Measurements from ENCODE around the gene DCAF10.
"Not testable (repeated sequence)": the region's sequence is repeated elsewhere in the genome, so short reads cannot be mapped to it uniquely, and the experiment has no call there.

DCAF10 gene

DNA sequence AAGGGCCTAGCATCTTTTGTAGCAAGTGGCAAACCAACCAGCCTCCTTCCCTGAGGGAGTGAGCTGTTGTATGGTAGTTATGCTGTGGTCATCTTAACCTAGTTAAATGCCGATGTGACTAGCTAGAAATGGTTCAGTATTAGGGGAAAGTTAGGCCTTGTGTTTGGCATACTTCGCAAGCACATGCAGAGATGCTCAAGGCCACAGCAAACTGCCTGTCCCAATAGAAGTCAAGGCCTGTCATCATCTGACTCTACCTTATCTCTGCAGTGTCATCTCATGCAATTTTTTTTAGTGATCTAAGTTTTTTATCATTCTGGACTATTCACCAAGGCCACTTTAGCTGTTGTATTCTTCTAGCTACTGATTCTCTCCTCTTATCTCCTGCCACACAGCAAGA lies 10.5 kb upstream of the DCAF10 start:
- no peak for DNase-seq (ENCODE audit: low spot score)

DNA sequence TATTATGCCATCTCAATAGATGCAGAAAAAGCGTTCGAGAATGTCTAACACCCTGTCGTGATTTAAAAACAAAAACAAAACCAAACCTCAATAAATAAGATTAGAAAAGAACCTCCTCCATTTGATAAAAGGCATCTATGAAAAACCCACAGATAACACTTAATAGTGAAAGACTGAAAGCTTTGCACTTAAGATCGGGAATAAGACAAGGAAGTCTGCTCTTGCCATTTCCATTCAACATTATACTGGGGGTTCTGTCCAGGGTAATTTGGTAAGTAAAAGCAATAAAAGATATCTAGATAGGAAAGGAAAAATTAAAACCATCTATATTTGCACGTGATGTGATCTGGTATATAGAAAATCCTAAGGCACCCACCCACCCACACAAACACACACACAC lies 8.5 kb upstream of the DCAF10 start:
- no peak for DNase-seq (ENCODE audit: low spot score)

DNA sequence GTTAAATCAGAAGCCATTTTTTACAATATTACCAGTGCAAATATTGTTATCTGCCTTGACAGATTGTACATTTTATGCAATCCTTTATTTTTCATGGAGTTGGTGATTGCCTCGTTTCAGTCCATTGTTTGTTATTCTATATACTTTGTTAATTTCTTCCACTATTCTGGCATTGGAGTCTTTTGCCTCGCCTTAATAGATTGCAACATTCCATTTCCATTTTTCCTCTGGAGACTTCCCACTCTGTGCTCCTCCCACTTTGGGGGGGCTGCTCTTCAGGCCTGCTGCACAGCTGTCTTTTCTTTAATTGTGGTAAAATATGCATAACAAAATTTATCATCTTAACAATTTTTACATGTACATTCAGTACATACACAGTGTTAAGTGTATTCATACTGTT lies 4.4 kb upstream of the DCAF10 start:
- DNase-seq (ENCODE audit: low spot score), result no peak

DNA sequence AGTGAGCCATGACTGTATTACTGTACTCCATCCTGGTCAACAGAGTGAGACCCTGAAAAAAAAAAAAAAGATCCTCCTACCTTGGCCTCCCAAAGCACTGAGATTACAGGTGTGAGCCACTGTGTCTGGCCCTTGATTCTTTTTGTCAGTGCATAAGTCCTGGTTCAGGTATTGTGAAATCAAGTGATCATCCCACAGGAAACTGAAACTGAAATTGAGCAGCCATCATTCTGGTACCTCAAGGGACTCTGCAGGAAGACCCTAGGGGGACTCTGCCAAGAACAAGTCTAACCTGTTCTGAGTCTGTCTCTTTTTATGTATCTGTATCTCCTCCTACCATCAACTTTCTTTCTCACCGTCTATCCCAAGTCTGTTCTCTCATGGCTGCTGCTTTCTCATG lies 1.9 kb upstream of the DCAF10 start:
- no peak for DNase-seq (ENCODE audit: low spot score)

DNA sequence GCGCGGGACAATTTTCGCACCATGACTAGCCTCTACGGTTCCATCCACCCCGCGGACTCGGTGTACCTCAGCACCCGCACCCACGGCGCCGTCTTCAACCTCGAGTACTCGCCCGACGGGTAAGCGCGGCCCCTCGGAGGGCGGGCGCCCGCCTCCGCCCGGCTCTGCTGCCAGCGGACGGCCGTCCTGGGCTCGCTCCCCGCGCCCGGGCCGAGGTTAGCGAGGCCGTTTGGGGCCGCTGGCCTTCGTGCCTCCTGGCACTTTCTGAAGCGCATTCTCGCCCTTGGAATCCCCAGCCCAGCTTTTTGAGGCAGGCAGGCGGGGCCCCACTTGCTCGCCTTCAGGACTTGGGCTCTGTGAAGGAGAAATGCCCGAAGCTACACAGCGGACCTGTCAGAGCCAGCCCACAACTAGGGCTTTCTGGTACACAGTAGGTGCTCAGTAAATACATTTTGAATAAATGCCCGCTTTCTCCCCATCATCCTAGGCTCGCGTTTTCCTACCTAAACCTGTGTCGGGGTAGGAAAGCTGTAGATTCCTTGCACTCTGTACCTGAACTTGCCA lies 772 bp downstream of the DCAF10 start:
- peak; percentile 68 for DNase-seq (ENCODE audit: low spot score)

DNA sequence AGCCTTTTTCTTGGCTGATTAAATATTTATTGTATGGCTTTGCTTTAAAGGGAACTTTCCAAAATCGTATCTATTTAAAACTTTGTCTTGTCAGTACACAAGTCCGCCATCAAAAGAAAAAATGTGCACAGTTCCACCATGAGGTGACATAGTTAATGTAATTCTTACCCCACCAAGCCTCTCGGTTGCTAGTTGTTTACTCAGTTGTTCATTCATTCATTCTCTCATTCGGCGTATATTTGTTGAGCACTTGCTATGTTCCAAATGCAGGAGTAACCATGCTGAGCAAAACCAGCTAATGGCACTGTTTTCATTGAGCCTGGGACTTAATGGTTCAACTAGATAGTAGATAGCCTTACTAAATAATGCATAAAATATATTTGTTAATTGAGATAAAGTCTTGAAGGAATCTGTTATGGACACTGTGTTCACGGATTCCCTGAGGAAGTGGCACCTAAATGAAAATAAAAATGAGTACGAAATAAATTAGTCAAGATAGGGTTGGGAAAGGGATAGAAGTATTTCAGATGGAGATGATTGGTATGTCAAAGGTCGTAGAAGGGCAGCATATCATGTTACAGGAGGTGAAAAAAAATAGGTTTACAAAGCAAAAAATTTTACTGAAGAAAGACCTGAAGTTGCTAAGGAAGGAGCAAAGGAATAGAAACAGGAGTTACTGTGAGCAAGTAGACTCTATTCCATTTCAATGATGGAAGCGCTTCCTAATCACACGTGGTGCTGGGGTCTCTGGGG lies 1.5 kb downstream of the DCAF10 start:
- no peak for DNase-seq (ENCODE audit: low spot score)

DNA sequence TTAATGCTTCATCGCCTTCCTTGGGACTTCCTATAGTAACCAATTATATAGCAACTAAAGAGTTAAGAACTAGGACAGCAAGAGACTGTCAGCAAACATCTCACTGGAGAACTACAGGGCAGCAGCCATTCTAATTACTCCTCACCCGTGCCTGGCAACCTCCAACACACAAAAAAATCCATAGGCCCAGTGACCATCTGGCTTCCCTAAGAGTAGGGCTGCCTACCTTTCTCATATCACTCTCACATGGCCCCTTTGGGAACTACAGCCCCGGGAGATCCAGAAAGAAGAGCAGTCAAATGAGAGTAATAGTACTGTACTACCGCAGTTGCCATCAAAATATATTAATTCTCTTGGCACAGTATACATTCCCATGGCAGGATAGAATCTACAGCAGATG lies 5.7 kb downstream of the DCAF10 start:
- peak; percentile 71 for DNase-seq (ENCODE audit: low spot score)

DNA sequence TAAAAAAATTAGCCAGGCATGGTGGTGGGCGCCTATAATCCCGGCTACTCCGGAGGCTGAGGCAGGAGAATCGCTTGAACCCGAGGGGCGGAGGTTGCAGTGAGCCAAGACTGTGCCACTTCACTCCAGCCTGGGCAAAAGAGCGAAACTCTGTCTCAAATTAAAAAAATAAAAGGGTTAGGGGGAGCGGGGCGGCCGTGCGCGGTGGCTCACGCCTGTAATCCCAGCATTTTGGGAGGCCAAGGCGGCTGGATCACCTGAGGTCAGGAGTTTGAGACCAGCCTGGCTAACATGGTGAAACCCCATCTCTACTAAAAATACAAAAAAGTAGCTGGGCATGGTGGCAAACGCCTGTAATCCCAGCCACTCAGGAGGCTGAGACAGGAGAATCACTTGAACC lies 9.1 kb downstream of the DCAF10 start:
- DNase-seq (ENCODE audit: low spot score), result not testable (repeated sequence)

DNA sequence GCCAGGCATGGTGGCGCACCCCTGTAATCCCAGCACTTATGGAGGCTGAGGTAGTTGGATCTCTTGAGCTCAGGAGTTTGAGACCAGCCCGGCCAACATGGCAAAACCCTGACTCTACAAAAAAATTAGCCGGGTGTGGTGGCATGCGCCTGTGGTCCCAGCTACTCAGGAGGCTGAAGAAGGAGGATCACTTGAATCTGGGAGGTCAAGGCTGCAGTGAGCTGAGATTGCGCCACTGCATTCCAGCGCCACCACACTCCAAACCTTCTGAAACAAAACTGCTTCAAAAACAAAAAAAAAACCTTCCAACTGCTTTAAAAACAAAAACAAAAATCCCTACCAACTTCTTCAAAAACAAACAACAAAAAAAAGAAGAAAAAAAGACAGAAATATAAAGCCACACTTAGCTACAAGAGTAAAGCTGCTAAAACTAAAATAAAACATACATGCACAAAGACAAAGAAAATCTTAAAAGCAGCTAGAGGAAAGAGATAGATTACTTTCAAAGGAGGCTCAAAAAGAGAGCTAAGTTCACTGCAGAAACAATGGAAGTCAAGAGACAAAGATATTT lies 11.4 kb downstream of the DCAF10 start:
- DNase-seq (ENCODE audit: low spot score), result no peak

DNA sequence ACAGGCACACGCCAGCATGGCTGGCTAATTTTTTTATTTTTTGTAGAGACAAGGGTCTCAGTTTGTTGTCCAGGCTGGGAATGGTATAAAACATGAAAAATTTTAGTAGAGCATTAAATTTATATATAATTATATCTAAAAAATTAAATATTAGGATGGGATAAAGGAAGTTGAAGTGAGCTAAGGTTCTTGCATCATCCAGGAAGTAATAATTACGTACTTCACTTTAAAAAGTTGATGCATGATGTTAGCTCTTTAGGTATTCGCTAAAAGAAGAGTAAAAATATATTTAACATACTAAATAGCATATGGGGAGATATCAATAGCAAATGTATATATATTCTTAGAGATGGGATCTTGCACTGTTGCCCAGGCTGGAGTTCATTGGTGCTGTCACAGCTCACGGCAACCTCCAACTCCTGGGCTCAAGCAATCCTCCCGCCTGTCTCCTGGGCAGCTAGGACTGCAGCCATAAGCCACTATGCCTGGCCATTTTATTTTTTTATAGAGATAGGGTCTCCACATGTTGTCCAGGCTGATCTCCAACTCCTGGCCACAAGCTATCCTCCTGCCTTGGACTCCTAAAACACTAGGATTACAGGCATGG lies 12.3 kb downstream of the DCAF10 start:
- no peak for DNase-seq (ENCODE audit: low spot score)

DNA sequence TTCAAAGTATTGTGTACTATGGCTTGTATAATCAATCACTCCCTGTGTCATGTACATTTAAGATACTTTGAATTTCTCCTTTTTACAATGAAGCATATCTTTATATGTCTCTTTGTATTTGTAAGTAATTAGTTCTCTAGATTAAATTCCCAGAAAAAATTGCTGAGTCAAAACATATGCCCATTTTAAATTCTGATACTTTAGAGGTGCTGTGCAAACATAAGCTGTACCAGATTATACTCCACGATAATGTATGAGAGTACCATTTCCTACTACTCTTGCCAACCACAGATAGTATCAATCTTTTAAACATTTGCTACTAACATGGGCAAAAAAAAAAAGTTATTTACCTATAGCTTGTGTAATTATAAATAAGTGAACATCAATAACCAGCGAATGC lies 18.3 kb downstream of the DCAF10 start:
- DNase-seq (ENCODE audit: low spot score), result no peak

DNA sequence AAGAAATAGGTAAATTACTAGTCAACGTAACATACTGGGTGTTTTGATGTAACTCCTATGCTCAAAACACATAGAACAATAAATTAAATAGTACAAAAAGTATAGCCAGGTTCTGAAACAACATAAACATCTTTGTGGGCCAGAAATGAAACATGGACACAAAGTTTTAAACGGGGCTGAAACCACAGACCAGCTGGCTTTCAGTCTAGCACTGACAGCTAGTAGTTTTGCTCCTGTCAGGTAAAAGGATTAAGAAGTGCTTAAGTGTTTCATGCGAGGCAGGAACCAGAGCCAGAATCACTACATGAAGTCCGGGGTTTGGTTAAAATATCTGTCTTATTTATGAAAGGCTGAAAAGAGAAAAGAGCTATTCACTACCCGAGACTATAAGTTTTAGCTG lies 19.5 kb downstream of the DCAF10 start:
- no peak for DNase-seq (ENCODE audit: low spot score)

DNA sequence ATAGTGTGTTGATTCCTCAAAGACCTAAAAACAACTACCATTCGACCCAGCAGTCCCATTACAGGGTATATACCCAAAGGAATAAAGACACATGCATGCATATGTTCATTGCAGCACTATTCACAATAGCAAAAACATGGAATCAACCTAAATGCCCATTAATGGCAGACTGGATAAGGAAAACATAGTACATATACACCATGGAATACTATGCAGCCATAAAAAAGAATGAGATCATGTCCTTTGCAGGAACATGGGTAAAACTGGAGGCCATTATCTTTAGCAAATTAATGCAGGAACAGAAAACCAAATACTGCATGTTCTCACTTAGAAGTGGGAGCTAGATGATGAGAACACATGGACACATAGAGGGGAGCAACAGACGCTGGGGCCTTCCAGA lies 24.6 kb downstream of the DCAF10 start:
- DNase-seq (ENCODE audit: low spot score), result not testable (repeated sequence)

DNA sequence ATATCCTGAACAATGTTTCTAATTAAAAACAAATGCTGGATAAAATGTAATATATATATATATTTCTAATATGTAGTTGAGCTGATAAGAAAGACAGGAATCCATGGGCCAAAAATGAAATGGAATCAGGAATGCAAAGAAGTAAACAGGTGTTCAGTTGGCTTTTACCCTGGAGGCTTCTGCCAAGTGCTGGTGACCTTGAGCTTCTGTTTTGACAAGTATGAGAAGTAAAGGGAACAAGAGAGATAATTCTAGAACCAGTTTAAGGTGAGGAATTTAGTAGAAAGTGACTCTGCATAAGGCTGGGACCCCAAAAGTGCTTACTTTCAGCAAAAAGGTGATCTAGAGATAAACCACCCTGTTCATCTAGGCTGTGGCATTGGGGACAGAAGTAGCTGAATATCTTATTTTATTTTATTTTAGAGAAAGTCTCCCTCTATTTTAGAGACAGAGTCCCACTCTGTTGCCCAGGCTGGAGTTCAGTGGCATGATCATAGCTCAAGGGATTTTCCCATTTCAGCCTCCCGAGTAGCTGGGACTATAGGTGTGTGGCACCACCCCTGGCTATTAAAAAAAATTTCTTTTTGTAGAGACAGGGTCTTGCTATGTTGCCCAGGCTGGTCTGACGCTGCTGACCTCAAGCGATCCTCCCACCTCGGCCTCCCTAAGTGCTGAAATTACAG lies 27.0 kb downstream of the DCAF10 start:
- DNase-seq (ENCODE audit: low spot score), result no peak

DNA sequence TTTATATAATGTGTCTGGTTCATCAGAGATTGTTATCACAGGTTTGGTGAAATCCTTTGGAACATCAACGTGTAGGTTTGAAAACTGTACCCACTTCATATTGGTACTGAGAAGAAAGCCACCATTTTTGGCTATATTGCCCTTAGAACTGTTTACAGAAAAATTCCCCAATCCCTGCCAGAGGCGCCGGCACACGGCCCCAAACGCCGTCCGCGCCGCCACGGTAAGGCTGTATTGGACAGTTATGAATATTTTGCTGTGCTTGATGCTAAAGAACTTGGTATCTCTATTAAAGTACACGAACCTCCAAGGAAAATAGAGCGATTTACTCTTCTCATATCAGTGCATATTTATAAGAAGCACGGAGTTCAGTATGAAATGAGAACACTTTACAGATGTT lies 35.2 kb downstream of the DCAF10 start:
- DNase-seq (ENCODE audit: low spot score), result no peak

DNA sequence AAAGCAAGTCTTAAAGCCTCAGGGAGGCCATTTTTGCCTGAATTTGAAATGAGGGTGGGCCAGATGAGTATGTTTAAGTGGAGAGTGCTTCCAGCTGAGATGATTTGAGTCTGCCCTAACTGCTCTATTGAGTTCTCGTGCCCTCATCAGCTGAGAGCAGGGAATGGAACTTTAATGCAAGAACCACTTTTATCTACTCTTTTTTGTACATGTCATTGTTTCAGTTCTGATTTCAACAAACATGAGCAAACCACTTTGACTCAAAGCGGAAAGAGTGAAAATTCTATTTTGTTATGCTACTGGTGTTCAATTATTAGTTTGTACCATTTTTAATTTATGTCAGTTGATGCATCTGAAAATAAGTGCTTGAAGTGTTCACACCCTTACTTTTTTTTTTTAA lies 35.8 kb downstream of the DCAF10 start:
- no peak for DNase-seq (ENCODE audit: low spot score)

DNA sequence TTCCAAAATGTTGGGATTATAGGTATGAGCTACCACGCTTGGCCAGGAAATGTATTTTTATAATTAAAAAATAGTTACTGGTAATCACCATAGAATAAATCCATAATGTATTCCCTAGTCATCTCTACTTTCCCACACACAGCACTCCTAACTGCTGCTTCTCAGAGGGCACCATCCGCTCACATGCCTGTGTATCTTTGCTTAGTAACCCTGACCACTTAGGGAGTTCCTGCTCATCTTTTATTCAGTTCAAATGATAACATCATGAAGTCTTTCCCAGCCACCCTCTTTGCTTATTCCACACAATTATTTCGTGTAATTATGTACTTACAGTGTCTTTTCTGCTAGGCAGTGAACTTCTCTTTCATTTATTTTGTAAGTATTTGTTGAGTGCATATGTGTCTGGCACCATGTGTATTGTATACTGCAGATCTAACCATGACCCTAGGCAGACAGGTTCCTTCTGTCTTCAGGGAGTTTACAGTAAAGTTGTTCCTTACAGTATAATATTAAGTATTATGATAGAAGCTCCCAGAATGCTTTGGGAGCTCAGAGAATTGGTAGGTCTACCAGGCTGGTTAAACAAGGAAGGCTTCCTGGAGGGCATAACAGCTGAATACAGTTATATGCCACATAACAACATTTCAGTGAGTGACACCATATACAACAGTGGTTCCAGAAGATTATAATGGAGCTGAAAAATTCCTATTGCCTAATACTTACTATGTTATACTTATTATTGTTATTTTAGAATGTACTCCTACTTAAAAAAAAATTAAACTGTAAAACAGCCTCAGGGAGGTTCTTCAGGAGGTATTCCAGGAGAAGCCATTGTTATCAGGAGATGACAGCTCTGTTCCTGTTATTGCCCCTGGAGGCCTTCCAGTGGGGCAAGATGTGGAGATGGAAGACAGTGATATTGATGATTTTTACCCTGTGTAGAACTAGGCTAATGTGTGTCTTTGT lies 39.2 kb downstream of the DCAF10 start:
- no peak for DNase-seq (ENCODE audit: low spot score)

DNA sequence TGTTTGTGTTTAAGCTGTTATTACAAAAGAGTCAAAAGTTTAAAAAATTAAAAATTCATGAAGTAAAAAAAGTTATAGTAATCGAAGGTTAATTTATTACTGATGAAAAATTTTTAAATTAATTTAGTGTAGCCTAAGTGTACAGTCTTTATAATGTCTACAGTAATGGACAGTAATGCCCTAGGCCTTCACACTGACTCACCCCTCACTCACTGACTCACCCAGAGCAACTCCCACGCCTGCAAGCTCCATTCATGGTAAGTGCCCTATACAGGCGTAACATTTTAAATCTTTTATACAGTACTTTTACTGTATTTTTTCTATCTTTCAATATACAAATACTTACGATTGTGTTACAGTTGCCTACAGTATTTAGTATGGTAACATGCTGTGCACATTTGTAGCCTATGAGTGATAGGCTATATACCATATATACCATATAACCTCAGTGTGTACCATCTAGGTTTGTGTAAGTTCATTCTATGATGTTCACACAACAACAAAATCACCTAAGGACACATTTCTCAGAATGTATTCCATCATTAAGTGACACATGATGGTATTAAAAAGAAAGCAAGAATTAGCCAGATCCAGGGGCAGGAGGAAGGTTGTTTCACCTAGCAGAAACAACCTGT lies 40.1 kb downstream of the DCAF10 start:
- DNase-seq (ENCODE audit: low spot score), result no peak

DNA sequence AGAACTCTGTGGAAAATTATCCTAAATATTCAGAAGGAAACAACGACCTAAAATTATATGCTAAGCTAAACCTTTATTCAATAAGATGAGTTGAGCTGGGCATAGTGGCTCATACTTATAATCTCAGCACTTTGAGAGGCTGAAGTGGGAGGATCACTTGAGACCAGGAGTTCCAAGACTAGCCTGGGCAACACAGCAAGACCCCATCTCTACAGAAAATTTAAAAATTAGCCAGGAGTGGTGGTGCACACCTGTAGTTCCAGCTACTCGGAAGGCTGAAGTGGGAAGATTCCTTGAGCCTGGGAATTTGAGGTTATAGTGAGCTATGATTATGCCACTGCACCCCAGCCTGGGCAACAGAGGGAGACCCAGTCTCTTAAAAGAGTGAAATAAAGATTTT lies 51.6 kb downstream of the DCAF10 start:
- no peak for DNase-seq (ENCODE audit: low spot score)

DNA sequence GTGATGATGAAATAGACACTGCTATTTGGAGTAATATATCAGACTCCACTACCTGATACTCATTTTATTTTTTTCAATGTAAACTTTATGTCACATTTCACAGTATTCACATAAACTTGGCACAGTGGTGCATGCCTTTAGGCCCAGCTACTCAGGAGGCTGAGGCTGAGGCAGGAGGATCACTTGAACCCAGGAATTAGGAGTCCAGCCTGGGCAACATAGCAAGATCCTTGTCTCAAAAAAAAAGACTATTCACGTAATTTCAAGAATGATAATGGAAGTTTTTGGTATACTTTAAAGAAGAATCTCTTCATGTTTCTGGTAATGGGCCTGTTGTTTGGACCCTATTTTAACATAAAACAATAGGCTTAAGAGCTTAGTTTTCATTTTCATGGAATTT lies 56.0 kb downstream of the DCAF10 start:
- no peak for DNase-seq (ENCODE audit: low spot score)

DNA sequence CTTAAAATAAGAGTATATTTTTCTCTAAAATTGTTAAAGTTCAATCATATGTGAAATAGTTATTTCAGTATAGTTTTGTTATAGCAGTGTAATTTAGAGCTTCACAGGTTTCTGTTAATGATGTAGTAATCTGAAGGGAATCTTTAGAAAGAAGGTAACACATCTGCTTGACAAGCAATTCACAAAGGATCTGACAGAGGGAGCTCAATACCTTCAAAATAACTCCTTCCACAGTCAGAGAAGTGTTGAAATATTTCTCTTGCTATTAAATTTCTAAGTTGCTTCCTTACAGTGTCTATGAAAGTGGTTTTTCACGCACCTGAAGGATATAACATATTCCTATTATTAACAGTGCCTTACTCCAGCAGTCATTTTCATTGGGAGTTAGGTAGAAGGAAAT lies 58.4 kb downstream of the DCAF10 start:
- DNase-seq (ENCODE audit: low spot score), result no peak
